TTC549 (cell line): ENCODE results near the gene UBE2F.
"Not testable (repeated sequence)": the region's sequence is repeated elsewhere in the genome, so short reads cannot be mapped to it uniquely, and the experiment has no call there.

Experiments used
- FAIRE-seq: peaks from 2 replicates; lab custom pipeline; 2012; peaks lifted over from hg19 to GRCh38; lab: Jason Lieb, UNC

Gene UBE2F

GRCh38 chr2:238021327-238021726 lies 54.5 kb downstream of the UBE2F start:
- FAIRE-seq = no peak

- FAIRE-seq = no peak
Observed at GRCh38 chr2:238022594-238023157, 55.9 kb downstream of the UBE2F start.

- no peak for FAIRE-seq
Observed at GRCh38 chr2:238023608-238024007, 56.8 kb downstream of the UBE2F start.

GRCh38 chr2:238024986-238025385 lies 58.2 kb downstream of the UBE2F start:
- FAIRE-seq = no peak

- FAIRE-seq = no peak
Observed at GRCh38 chr2:238025741-238026360, 59.0 kb downstream of the UBE2F start.

- FAIRE-seq = no peak
Observed at GRCh38 chr2:238027058-238027457, 60.2 kb downstream of the UBE2F start.

GRCh38 chr2:238027591-238028415 lies 61.0 kb downstream of the UBE2F start:
- FAIRE-seq = no peak

- FAIRE-seq = no peak
Observed at GRCh38 chr2:238029853-238030252, 63.0 kb downstream of the UBE2F start.

GRCh38 chr2:238030422-238031155 lies 63.8 kb downstream of the UBE2F start:
- FAIRE-seq = no peak

- FAIRE-seq = no peak
Observed at GRCh38 chr2:238031751-238032150, 64.9 kb downstream of the UBE2F start.

GRCh38 chr2:238032755-238033337 lies 66.0 kb downstream of the UBE2F start:
- no peak for FAIRE-seq

GRCh38 chr2:238033991-238034390 lies 67.2 kb downstream of the UBE2F start:
- FAIRE-seq = not testable (repeated sequence)

GRCh38 chr2:238038203-238038602 lies 71.4 kb downstream of the UBE2F start:
- no peak for FAIRE-seq

- FAIRE-seq = no peak
Observed at GRCh38 chr2:238039151-238039550, 72.3 kb downstream of the UBE2F start.

- no peak for FAIRE-seq
Observed at GRCh38 chr2:238039985-238040384, 73.2 kb downstream of the UBE2F start.

- FAIRE-seq = no peak
Observed at GRCh38 chr2:238040918-238041317, 74.1 kb downstream of the UBE2F start.

GRCh38 chr2:238042090-238042489 lies 75.3 kb downstream of the UBE2F start:
- no peak for FAIRE-seq

- FAIRE-seq = no peak
Observed at GRCh38 chr2:238042849-238043584, 76.2 kb downstream of the UBE2F start.

GRCh38 chr2:238043851-238044250 lies 77.0 kb downstream of the UBE2F start:
- no peak for FAIRE-seq

- no peak for FAIRE-seq
Observed at GRCh38 chr2:238045575-238045974, 78.8 kb downstream of the UBE2F start.

- no peak for FAIRE-seq
Observed at GRCh38 chr2:238046725-238047270, 80.0 kb downstream of the UBE2F start.
